Central memory CD8-positive, alpha-beta T cell (primary cell): ENCODE results near the gene AK1.
"Not testable (repeated sequence)": the region's sequence is repeated elsewhere in the genome, so short reads cannot be mapped to it uniquely, and the experiment has no call there.

Experiments
- ATAC-seq: fragments of 150-1000 bp; cut with Tn5 transposase; replicated peaks from 2 replicates; pipeline ENCODE4 v1.10.0; 2022; ENCODE audit warnings: mild to moderate bottlenecking, moderate FRiP score, moderate number of reproducible peaks; ENCODE audit not compliant: poor library complexity, severe bottlenecking; ENCODE audit errors: extremely low read depth
- DNase-seq, 2 donors: peaks; one replicate each; pipeline ENCODE4 v3.0.0; 2021; ENCODE audit warnings: low spot score in 2 of 2
- H3K27ac Mint-ChIP-seq: one replicate; pipeline ENCODE4 v1.8.0; 2022; ENCODE audit warnings: low read depth, mild to moderate bottlenecking, moderate library complexity, mixed read lengths
- H3K27me3 Mint-ChIP-seq: one replicate; pipeline ENCODE4 v1.8.0; 2022; ENCODE audit warnings: mixed read lengths
- H3K36me3 Mint-ChIP-seq: one replicate; pipeline ENCODE4 v1.8.0; 2022; ENCODE audit warnings: mild to moderate bottlenecking, moderate library complexity, mixed read lengths; ENCODE audit not compliant: insufficient read depth
- H3K4me1 Mint-ChIP-seq: one replicate; pipeline ENCODE4 v1.8.0; 2022; ENCODE audit warnings: mixed read lengths
- H3K4me3 Mint-ChIP-seq: one replicate; pipeline ENCODE4 v1.8.0; 2022; ENCODE audit warnings: mild to moderate bottlenecking, moderate library complexity, mixed read lengths
- H3K9me3 Mint-ChIP-seq: one replicate; pipeline ENCODE4 v1.8.0; 2022; ENCODE audit warnings: mixed read lengths

The AK1 gene

GRCh38 chr9:127876026-127876763, 1.3 kb downstream of the AK1 start:
- H3K9me3 Mint-ChIP-seq = no peaks in the 10 kb centered on the region
- H3K27me3 Mint-ChIP-seq = no peaks in the 10 kb centered on the region
- H3K4me1 Mint-ChIP-seq = no peaks in the 10 kb centered on the region
- peaks cover 6% of the 10 kb centered on the region for H3K36me3 Mint-ChIP-seq
- DNase-seq (no peak), ATAC-seq (no peak)
- H3K27ac Mint-ChIP-seq = no peak overlapping the region
- H3K4me3 Mint-ChIP-seq = no peak overlapping the region

GRCh38 chr9:127875306-127875966, 2.0 kb downstream of the AK1 start:
- Mint-ChIP-seq H3K9me3 (no peaks in the 10 kb centered on the region), H3K27me3 (no peaks in the 10 kb centered on the region), H3K4me1 (no peaks in the 10 kb centered on the region), H3K4me3 (no peak overlapping the region), H3K36me3 (peaks cover 6% of the 10 kb centered on the region), H3K27ac (no peak overlapping the region)
- DNase-seq = no peak
- no peak for ATAC-seq

GRCh38 chr9:127874301-127875221, 2.9 kb downstream of the AK1 start:
- Mint-ChIP-seq H3K36me3 (peaks cover 6% of the 10 kb centered on the region), H3K9me3 (no peaks in the 10 kb centered on the region), H3K27ac (no peak overlapping the region), H3K4me1 (no peaks in the 10 kb centered on the region), H3K27me3 (no peaks in the 10 kb centered on the region), H3K4me3 (no peak overlapping the region)
- DNase-seq (no peak), ATAC-seq (no peak)

- no peak overlapping the region for H3K4me3 Mint-ChIP-seq
- ATAC-seq (no peak), DNase-seq (no peak)
- no peak overlapping the region for H3K27ac Mint-ChIP-seq
- H3K4me1 Mint-ChIP-seq = no peaks in the 10 kb centered on the region
- H3K9me3 Mint-ChIP-seq = no peaks in the 10 kb centered on the region
- H3K27me3 Mint-ChIP-seq = no peaks in the 10 kb centered on the region
- peaks cover 4% of the 10 kb centered on the region for H3K36me3 Mint-ChIP-seq
These were observed 3.6 kb downstream of the AK1 start for GRCh38 chr9:127873886-127874285.

GRCh38 chr9:127873223-127873691, 4.2 kb downstream of the AK1 start:
- no peak for ATAC-seq
- H3K27me3 Mint-ChIP-seq = no peaks in the 10 kb centered on the region
- H3K27ac Mint-ChIP-seq = no peak overlapping the region
- peaks cover 5% of the 10 kb centered on the region for H3K36me3 Mint-ChIP-seq
- no peak for DNase-seq
- no peaks in the 10 kb centered on the region for H3K4me1 Mint-ChIP-seq
- no peak overlapping the region for H3K4me3 Mint-ChIP-seq
- H3K9me3 Mint-ChIP-seq = no peaks in the 10 kb centered on the region

GRCh38 chr9:127872369-127873222, 4.9 kb downstream of the AK1 start:
- H3K36me3 Mint-ChIP-seq = peaks cover 5% of the 10 kb centered on the region
- H3K27ac Mint-ChIP-seq = no peak overlapping the region
- no peak overlapping the region for H3K4me3 Mint-ChIP-seq
- ATAC-seq = no peak
- no peaks in the 10 kb centered on the region for H3K9me3 Mint-ChIP-seq
- no peaks in the 10 kb centered on the region for H3K4me1 Mint-ChIP-seq
- DNase-seq = no peak
- H3K27me3 Mint-ChIP-seq = no peaks in the 10 kb centered on the region

GRCh38 chr9:127871531-127871930, 5.9 kb downstream of the AK1 start:
- H3K27me3 Mint-ChIP-seq = no peaks in the 10 kb centered on the region
- ATAC-seq (no peak), DNase-seq (no peak)
- H3K36me3 Mint-ChIP-seq = peaks cover 5% of the 10 kb centered on the region
- no peak overlapping the region for H3K4me3 Mint-ChIP-seq
- no peaks in the 10 kb centered on the region for H3K4me1 Mint-ChIP-seq
- H3K9me3 Mint-ChIP-seq = no peaks in the 10 kb centered on the region
- H3K27ac Mint-ChIP-seq = peak overlapping the region; percentile 14

GRCh38 chr9:127870887-127871286, 6.6 kb downstream of the AK1 start:
- no peak for DNase-seq
- H3K27me3 Mint-ChIP-seq = no peaks in the 10 kb centered on the region
- peaks cover 5% of the 10 kb centered on the region for H3K36me3 Mint-ChIP-seq
- no peaks in the 10 kb centered on the region for H3K9me3 Mint-ChIP-seq
- H3K4me3 Mint-ChIP-seq = no peak overlapping the region
- H3K27ac Mint-ChIP-seq = no peak overlapping the region
- peaks cover 1% of the 10 kb centered on the region for H3K4me1 Mint-ChIP-seq
- no peak for ATAC-seq

- ATAC-seq, H3K4me1 Mint-ChIP-seq, H3K27ac Mint-ChIP-seq, DNase-seq, H3K9me3 Mint-ChIP-seq, H3K27me3 Mint-ChIP-seq, H3K4me3 Mint-ChIP-seq, H3K36me3 Mint-ChIP-seq: not testable (repeated sequence)
These were observed 7.4 kb downstream of the AK1 start for GRCh38 chr9:127870153-127870491.

GRCh38 chr9:127869310-127870152, 7.9 kb downstream of the AK1 start:
- no peaks in the 10 kb centered on the region for H3K9me3 Mint-ChIP-seq
- no peak overlapping the region for H3K27ac Mint-ChIP-seq
- H3K4me3 Mint-ChIP-seq = no peak overlapping the region
- H3K36me3 Mint-ChIP-seq = peaks cover 4% of the 10 kb centered on the region
- DNase-seq (peak; percentile 52 to 68), ATAC-seq (no peak)
- H3K27me3 Mint-ChIP-seq = no peaks in the 10 kb centered on the region
- H3K4me1 Mint-ChIP-seq = peaks cover 12% of the 10 kb centered on the region

GRCh38 chr9:127868278-127868902, 9.1 kb downstream of the AK1 start:
- Mint-ChIP-seq H3K27me3 (no peaks in the 10 kb centered on the region), H3K4me1 (peaks cover 12% of the 10 kb centered on the region), H3K36me3 (peaks cover 4% of the 10 kb centered on the region), H3K27ac (peak overlapping the region; percentile 45), H3K4me3 (no peak overlapping the region), H3K9me3 (no peaks in the 10 kb centered on the region)
- no peak for ATAC-seq
- no peak for DNase-seq
